Measurements from ENCODE around the gene USP48.
"Not testable (repeated sequence)": the region's sequence is repeated elsewhere in the genome, so short reads cannot be mapped to it uniquely, and the experiment has no call there.

Gene USP48

DNA sequence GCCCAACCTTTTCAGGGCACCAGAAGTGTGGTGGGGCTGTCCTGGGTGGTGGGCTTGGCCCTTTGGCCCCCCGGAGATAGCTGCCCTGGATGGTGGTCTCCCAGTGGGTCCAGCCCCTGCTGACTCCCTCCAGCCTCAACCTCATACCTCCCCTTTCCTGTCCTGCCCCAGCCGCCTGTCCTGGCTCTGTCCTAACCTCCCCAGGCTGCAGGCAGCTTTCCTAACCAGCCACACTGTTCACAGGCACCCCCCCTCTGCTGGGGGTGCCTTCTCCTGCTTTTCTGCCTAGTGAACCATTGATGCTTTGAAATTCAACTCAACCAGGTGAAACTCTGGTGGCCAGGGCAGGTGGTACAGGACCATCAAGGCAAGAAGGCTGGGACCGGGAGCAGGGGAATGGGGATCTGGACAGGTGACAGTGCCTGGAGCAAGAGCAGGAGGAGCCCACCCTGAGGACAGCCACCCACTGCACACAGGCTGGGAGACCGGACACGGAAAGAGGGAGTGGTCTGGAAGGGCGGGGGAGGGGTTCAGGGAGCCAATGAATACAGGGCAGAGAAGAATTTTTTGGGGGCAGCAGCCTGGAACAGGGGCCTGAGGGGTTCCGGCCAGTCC, 149.7 kb downstream of the USP48 start:
- no peak for DNase-seq

DNA sequence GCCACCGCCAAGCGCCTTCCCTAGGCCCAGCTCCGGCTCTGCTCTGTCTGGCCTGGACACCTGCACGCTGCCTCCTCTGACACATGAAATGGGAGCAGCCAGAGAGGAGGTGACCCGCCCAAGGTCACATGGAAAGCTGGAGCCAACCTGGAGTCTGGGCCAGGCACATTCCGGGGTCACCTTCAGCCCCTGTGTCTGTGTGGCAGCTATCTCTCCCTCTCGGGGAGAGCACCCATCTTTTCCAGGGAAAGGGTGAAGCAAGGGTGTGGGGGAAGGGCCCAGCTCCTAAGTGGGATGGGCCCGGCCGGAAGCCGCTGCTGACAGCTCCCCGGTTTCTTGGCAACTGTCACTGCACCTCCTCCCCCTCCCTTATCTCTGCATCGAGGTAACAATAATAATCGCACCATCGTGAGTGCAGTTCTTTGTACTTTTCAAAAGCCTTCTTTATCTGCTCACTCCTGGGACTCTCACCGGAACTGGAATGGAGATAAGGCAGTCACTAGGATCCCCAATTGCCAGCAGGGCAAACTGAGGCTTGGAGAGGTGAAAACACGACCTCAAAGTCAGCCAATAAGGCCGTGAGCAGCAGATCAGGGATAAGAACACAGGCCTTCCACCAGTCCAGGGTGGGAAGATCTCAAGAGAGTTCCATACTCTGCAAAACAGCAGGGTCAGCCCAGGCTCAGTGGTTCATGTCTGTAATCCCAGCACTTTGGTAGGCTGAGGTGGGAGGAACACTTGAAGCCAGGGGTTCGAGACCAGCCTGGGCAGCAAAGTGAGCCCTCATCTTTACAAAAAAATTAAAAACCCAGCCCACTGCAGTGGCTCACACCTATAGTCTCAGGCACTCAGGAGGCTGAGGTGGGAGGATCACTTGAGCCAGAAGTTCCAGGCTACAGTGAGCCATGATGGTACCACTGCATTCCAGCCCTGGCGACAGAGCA, 150.7 kb downstream of the USP48 start:
- DNase-seq, result peak; percentile 49

DNA sequence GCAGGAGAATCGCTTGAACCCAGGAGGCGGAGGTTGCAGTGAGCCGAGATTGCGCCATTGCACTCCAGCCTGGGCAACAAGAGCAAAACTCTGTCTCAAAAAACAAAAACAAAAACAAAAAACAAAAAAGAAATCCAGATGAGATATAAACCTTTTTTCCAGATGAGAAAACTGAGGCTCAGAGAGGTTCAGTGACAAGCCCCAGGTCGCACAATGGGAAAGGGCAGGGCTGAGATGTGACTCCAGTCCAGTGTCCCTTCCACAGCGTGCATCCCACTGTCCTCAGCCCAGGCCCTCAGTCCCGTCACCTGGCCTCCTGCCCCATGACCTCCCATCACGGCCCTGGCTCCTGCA, 151.4 kb downstream of the USP48 start:
- DNase-seq, result not testable (repeated sequence)

DNA sequence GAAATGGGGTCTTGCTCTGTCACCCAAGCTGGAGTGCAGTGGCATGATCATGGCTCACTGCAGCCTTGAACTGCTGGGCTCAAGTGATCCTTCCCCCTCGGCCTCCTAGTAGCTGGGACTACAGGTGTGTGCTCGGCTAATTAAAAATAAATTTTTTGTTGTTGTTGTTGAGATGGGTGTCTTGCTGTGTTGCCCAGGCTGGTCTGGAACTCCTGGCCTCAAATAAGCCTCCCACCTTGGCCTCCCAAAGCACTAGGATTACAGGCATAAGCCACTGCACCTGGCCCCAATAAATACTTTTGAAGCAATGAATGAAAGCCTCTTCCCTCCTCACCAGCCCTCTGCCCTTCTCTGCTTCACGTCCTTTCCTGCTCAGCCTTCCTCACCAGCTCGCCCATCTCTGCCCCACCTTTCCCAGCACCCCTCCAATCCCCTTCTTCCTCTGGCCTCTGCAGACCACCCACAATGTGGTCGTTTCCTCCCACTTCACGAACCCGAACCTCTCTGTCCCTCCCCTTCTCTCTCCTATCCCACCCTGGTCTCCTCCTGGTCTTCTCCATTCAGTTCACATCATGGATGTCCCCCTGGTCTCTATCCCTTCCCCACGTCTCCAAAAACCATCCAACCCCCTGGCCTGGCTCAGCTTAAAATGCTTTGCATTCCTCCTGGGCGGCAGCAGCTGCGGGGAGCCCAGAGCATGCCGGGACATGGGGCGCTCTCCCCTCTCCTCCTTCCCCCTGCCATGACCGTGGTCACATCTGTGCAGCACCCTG, 152.2 kb downstream of the USP48 start:
- DNase-seq, result no peak

DNA sequence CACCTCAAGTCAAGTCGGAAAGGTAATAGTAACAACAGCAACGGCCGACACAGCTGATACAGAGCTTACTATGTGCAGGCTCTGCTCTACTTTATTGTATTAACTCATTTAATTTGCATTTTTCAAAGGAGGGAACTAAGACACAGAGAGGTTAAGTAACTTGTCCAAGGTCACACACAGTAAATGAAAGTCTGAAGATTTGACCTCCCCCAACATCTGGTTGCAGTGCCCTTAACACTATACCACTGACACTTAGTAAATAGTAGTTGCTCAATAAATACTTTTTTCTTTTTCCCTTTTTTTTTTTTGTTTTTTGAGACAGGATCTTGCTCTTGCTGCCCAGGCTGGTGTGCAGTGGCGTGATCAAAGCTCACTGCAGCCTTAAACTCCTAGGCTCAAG, 153.0 kb downstream of the USP48 start:
- DNase-seq, result no peak

- no peak for DNase-seq
These were observed 154.1 kb downstream of the USP48 start for GRCh38 chr1:21628798-21629393.

Data from NCI-H146 (cell line).